GM18526 (cell line): ENCODE results near the gene RNF150.

ENCODE experiments used
- POLR2A ChIP-seq: IDR thresholded peaks from 3 replicates; pipeline ENCODE4 v1.6.1; 2011; ENCODE audit not compliant: insufficient read length; ENCODE audit errors: extremely low read depth

RNF150 gene

DNA sequence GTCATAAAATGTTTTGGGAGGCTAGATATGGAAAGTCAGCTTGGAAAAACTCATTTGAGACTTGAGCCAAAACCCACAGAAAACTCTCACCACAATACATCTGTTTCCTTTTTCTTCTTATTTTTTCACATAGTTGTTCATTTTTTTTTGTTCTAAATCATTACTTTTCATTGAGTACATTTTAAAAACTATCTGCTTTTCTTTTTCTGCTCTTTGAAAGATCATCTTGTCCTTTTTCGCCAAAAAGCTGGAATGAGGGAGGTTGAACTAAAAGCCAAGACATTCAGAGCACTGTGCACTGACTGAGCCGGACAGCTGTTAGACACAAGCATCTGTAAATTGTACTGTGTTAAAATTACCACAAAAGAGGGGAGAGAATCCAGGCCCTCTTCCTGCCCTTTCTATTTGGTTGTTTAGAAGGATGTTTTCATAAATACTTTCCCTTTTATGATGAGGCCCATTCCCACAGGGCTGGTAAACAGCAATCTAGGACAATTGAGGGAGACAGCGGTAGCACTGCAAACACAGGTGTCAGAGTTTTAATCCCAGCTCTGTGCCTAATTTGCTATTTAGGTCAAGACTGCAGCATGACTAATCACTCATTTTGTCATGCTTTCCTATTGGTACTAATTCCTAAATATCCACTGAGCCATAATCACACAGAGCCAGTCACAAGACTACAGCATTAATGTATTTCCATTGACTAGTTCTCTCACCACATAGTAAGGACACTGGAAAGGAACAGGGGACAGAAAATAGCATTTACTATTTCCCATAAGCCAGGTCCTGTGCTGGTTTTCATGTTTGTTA lies 7.3 kb upstream of the RNF150 start:
- no peak for TF ChIP-seq POLR2A

DNA sequence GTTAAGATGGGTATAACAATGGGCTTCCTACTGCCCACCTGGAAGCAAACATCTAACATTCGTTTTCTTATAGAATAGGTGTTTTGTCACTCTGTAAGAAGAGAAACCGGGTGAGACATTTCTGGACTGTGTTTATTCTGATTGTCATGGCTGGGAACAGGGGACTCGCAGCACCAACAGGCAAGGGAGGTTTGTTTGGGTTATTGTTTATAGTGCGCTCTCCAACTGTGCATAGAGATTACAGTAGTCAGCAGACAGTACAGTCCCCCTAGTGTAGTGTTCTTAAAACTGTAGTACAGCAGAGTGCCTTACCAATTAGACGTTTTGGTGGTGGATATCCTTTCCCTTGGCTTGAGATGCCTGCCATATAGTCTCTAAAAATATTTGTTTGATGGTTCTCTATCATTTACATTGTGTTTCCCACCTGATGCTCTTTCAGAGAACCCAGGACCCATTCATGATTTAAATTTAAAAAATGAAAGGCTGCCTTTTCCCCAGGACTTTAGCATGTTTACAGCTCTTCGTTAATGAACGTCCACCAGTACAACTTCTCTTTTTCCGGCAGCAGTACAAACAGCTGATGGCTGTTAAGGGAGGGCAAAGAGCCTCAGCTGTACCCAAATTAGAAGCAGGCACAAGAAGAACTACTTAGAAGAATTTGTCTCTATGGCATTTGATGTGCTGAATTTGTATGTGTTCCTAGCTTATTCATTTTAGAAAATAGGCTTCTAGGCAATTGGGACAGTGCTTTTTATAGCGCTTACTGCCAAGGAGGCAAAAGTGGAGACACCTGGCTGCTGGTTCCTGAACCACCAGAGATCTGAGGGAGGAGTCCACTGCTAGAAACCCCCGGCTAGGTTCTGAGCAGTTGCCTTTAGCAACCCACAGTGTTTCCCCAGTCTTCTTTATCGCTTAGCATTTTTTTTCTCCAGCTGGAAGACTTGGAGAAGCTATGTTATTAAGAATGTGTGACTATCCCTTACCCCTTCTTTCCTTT lies 1.0 kb upstream of the RNF150 start:
- no peak for TF ChIP-seq POLR2A

DNA sequence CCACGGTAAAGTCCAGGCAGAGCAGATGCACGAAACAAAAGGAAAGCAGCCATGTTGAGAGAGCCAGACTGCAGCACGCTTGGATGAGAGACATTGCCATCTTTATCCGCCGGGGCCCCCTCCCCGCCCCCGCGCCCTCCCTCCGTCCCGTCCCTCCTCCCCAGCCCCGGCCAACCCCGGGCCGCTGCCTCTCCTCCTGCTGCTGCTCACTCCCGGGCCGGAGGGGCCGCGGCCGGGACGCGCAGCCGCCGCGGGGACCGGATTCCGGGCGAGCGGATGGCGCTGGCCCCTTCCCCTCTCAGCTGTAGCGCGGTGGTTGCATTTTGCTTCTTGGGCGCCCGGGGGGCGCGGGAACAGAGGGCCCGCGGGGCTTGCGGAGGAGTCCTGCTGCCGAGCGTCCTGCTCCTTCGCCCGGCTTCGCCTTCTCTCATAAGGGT lies 542 bp downstream of the RNF150 start:
- TF ChIP-seq POLR2A, result no peak

DNA sequence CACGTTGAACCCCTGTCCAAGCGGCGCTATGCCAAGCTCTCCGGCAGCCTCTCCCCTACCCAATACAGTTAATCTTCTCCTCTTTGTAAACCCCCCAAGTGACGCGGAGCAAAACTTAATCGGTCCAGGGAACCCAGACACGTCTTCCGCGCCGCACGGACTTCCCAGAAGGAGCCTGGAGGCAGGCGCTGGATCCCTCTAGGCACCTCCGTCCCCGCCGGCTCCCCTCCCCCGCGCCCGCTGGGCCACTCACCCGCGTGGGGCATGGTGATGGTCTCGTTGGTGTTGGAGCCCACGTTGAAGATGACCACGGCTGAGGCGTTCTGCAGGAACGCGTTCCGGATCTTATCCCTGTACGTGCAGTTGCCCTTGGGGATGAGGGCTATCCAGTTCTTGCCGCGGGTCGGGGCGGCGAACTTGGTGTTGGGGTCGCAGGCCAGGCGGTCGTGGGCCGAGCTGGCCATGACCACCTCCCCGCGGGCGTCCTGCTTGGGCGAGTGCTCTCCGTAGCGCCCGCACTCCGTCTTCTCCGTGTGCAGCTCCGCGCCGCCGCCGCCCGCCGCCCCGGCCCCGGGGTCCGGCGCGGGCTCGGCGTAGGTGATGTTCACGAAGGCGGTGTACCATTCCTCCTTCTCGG lies 1.1 kb downstream of the RNF150 start:
- no peak for TF ChIP-seq POLR2A

DNA sequence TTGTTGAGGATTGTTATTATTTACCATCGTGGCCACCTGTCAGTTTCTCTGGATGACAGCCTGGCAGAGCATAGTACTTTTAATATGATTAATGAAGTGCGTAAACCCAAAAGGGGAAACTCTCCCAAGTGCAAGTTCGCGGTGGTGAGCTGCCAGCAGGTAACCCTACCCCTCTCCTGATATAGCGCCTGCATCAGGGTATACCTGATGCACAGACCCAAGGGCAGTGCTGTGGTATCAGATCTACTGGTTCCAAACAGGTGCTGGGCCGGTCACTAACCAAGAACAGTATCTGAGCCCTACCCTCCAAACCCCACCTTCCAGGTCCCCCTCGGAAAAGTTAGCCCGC lies 1.6 kb downstream of the RNF150 start:
- no peak for TF ChIP-seq POLR2A

DNA sequence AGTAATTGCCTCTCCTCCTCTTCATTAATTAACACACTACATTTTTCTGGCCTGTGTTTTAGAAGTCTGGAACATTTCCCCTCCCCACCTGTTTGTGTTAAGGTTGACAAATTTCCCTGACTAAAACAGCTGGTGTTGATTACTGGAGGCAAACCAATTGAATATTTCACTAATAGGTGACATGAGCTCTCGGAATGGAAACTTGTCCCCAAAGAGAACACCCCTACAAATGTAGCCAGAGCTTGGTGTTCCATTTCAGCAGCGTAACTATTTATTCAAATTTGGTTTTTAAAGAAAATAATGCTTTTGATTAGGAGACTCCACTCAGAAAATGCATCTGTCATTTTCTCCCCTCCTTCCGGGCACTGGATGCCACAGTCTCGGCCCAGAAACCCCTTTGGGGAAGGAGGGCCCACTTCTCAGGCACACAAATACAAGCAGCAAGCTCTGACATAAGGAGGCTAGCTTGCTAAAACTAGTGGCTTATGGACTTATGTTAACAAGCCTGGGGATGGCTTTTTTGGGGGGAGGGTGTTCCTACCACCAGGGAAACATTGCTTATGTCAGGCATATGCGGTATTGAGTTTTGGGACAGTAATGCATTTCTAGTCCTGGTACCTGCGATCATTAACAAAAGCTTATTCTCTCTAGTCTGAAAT lies 2.2 kb downstream of the RNF150 start:
- TF ChIP-seq POLR2A, result no peak

DNA sequence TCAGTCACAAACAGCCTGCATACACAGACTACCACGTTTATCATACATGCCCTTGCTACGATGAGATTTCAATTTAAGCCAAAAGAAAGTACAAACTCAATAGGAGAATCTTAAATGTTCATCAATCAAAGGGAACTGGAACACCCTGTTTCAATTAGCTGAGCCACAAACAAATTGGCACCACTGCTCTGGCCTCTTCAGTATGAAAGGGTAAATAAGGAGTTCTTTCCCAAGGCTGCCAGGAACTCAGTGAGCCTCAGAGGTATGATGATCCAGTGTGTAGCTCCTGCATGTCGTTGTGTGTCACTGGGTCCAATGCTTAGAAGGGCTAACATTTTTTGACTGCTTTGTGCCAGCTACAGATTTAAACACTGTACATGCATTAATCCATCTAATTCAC lies 5.4 kb downstream of the RNF150 start:
- TF ChIP-seq POLR2A, result no peak

DNA sequence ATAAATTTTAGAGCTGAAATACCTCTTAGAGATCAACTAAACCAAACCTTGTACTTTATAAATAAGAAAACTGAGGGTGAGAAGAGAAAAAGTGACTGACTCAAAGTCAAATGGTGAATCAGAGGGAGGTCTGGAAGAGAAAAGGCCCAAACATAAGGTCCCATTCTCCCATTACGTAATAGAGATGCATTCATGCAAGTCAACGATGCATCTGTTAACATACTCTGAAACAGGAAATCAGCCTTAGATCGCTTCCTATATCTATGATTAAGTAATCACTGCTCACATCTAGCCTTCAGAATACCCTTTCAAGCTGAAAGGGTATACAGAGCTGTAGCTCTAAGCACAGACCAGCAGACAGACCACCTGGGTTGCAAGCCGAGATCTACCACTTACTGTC lies 6.5 kb downstream of the RNF150 start:
- no peak for TF ChIP-seq POLR2A

DNA sequence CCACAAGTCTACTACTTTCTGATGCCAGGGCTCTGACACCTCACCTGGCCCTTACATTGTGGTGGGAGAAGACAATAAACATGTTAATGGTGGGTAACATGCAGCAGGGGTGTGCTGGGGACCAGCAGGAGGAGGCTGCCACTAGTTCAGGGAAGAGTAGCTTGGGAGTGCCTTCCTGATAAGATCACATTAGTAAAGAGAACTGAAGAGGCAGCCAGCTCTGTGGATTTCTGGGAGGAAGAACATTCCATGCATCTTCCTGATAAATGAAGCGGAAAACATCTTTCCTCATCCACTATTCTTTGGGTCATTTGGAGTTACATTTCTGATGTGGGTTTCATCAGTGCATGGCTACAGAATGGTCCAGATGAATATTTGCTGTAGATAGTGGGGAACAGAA lies 9.0 kb downstream of the RNF150 start:
- TF ChIP-seq POLR2A, result no peak

DNA sequence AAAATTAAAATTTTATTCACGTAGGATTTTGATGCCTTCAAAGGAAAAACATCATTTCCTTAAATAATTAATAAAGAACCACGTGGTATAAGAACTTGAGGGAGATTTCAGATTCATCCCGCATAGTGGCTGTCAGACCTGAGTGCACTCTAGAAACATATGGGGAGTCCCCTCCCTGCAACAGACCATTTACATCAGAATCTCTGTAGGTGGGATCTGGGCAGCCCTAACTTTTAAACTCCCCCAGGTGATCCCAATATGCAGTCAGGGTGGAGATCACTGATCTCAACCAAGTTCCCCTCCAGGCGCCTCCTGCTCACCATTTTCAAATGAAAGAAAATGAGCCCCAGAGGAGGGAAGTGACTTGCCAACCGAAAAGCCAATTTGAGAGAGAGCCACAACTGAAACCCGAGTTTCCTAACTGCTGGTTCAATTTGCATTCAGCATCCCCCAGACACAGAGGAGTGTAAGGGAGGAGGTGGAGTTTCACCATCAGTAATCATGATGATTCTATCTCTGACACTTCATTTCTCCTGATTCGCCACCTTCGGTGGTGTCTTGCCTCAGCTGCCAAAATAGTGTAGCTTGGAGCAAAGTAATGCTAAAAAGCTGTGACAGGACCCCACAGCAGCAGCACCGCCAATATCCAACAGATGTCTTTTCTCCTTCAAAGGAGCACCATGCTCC lies 11.4 kb downstream of the RNF150 start:
- no peak for TF ChIP-seq POLR2A

DNA sequence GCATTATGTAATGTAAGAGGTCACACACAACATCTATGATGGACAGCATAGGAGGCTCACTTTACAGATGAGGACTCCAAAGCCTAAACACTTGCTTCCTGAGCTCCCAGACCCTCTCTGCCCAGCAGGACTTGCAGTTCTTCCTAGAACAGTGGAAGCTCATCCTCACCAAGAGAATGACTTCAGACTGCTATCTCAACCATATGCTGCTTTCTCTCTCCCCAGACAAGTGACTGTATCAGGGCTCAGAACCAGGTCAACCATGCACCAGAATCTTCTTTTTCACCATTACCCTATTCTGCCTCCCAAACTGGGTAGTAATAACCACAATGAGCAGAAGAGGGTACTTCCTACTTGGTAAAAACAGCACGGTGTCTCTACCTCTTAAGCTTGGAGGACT lies 12.2 kb downstream of the RNF150 start:
- TF ChIP-seq POLR2A, result no peak

DNA sequence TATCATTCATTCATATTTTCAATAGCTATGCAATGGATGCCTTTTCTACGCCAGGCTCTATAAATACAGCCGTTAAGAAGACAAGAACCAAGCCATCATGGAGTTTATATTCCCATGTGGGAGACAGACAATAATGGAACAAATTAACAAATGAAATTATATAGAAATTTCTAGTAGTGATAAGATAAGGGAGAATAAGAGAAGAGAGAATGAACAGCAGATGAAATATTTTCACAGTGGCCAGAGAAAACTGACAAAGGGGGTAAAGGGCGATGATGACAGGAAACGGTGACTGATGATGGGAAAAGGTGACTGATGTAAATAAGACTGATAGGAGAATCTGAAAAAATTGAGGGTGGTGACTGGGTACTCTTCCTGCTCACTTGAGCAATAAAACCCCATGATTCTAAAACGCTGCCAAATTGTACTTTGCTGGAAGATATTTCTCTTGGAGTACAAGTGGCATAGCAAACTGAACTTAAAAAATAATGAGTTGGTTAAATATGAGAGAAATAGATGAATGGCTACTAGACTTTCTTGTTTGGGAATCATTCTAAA lies 13.2 kb downstream of the RNF150 start:
- no peak for TF ChIP-seq POLR2A

DNA sequence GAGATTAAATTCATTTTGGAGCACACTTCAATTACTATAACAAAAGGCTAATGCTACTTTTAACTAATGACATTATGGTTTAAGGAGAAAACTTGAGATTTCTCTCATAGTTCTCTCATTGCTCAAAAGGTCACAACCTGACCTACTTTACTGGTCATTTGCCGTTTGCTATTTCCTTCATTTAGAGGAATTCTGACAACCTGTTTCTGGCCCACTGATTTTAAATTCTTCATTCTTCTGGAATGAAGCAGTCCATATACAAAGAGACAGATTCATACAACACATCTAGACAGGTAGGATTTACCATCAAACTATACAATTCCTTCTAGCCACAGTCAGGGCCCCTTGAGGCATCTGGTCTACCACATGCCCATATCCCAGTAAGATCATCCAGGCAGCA lies 14.2 kb downstream of the RNF150 start:
- no peak for TF ChIP-seq POLR2A

DNA sequence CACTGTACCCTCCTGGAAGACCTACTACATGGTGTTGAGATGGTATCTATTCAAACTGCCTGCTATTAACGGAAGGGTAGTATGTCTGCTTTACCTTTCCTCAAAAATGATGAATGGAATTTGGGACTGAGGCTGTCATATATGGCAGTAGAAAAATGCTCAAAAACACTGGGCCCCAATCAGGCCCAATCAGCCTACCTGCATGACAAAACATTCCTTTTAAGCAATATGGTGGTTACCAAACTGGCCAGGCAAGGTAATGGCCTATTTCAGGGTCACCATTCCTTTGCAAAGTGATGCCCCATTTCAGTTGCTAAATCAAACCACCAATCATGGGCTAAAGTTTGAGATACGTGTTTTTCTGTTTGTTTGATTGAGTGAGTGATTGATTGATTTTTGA lies 14.9 kb downstream of the RNF150 start:
- no peak for TF ChIP-seq POLR2A

DNA sequence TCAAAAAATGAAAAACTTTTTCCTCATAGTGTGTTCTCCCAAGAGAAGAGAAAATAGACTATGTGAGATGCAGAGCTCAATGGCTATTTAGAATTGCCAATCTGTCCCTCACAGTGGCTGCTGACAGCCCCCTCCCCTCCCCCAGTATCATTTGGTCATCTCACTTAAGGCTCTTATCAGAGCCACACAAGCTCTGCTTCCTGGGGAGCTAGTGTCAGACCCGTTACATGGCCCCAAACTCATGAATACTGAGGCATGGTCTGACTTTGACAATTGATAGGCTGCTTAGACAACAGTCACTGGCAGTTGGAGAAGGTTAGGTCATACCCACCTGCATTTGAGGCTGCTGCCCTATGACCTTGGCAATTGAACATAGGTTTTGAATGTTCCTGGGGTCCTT lies 15.3 kb downstream of the RNF150 start:
- no peak for TF ChIP-seq POLR2A

DNA sequence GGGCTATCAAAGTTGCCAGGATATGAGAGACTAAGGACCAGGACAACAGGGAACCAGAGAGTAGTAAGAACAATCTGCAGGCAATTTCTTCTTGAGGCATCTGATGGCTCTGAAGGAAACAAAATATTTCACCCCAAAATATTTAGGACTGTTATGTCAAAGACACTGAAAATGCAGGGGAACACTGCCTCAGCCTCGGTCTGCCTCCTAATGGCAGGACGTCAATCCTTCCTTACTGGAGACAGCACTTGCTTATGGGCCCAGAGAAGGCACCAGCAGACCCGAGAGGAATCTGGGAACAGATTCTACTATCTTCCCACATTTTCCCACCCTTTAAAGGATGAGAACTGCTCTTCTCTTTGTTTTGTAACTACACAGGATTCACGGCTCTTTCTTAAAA lies 23.3 kb downstream of the RNF150 start:
- TF ChIP-seq POLR2A, result no peak
